Left lung (tissue), 10 donors: ENCODE data around the gene FABP2. TPM values are rescaled to one million over a fixed set of nuclear protein-coding genes. Genes with fewer than 3 reads are reported as not detected.

Experiments used
- ATAC-seq: fragments of 200-7000 bp; cut with Tn5 transposase; one replicate; pipeline ENCODE4 v1.9.1; 2020; ENCODE audit warnings: moderate library complexity
- DNase-seq, 4 donors: peaks; one replicate each; pipeline ENCODE4 v3.0.0-alpha.2; 2013 to 2020
- H3K27ac ChIP-seq, 2 donors: fragments of 200-600 bp; sonication (generic) in 1 of 2; one replicate each; pipeline versions ENCODE4 v1.5.0 to v1.8.0; 2020 to 2021
- H3K27me3 ChIP-seq, 2 donors: fragments of 200-600 bp; sonication (generic) in 1 of 2; one replicate each; pipeline versions ENCODE4 v1.5.0 to v1.8.0; 2020 to 2021
- H3K36me3 ChIP-seq, 2 donors: fragments of 200-600 bp; sonication (generic) in 1 of 2; one replicate each; pipeline versions ENCODE4 v1.5.0 to v1.8.0; 2020 to 2021
- H3K4me1 ChIP-seq, 2 donors: fragments of 200-600 bp; one replicate each; pipeline ENCODE4 v1.8.0; 2021
- H3K4me3 ChIP-seq, 2 donors: fragments of 200-600 bp; sonication (generic) in 1 of 2; one replicate each; pipeline versions ENCODE4 v1.5.0 to v1.8.0; 2020 to 2021; ENCODE audit warnings: mild to moderate bottlenecking in 1 of 2
- H3K9me3 ChIP-seq, 2 donors: fragments of 200-600 bp; sonication (generic) in 1 of 2; one replicate each; pipeline versions ENCODE4 v1.5.0 to v1.8.0; 2020 to 2021
- CTCF ChIP-seq, 2 donors: fragments of 200-600 bp; sonication (generic) in 1 of 2; IDR thresholded peaks; one replicate each; pipeline versions ENCODE4 v1.5.0 to v1.8.0; 2021; ENCODE audit warnings: antibody characterized with exemption in 2 of 2
- intact Hi-C, 2 donors: fragments of 100-400 bp; cut with DNase I; formaldehyde crosslinking; loops; one replicate each; pipeline versions ENCODE4 v1.11.2 to v1.14.2; 2022
- polyA plus RNA-seq, 6 donors: library from polyadenylated mRNA; unstranded; fragments of 120-200 nt; gene quantifications; one replicate each; pipeline ENCODE4 v1.2.1, GENCODE V29; 2013; ENCODE audit not compliant: insufficient read length in 6 of 6
- total RNA-seq, 2 donors: library from RNA; stranded (reverse); fragmentation: NEBNext Ultra II Directional; extraction: Animal tissue kit (Norgen Biotek cat#: 25700); gene quantifications; one replicate each; pipeline ENCODE4 v1.2.1, GENCODE V29; 2021
- donor health status: DM: no; HTN: yes; CAD: no.
- donor health status: DM: no; HTN: no; CAD: no.

The FABP2 gene
- total and polyA plus RNA-seq, 8 donors, result 0.06 TPM; not detected in 7

GRCh38 chr4:119300101-119300978, 21.6 kb downstream of the FABP2 start:
- intact Hi-C loops, result no loop called here
- peak; percentile 97 for ATAC-seq
- Histone ChIP-seq H3K36me3 (peaks cover 0 to 28% of the 10 kb centered on the region in 2 donors), H3K4me1 (peaks cover 0 to 25% of the 10 kb centered on the region in 2 donors), H3K27me3 (no peaks in the 10 kb centered on the region), H3K27ac (peak overlapping the region; percentile 91 to 97), H3K9me3 (no peaks in the 10 kb centered on the region), H3K4me3 (peak overlapping the region; percentile 58 to 68)
- peak; percentile 91 to 99 (median 96) for DNase-seq
- TF ChIP-seq CTCF (IDR thresholded peaks at IDR 0.05), result no peak

GRCh38 chr4:119299741-119300100, 22.2 kb downstream of the FABP2 start:
- ATAC-seq, result peak; percentile 29
- peaks cover 0 to 25% of the 10 kb centered on the region in 2 donors for H3K4me1 ChIP-seq
- intact Hi-C loops, result no loop called here
- peak in 1 of 4 donors; percentile 15 for DNase-seq
- no peaks in the 10 kb centered on the region for H3K27me3 ChIP-seq
- H3K4me3 ChIP-seq, result peak overlapping the region; percentile 58 to 68
- peaks cover 0 to 28% of the 10 kb centered on the region in 2 donors for H3K36me3 ChIP-seq
- no peaks in the 10 kb centered on the region for H3K9me3 ChIP-seq
- no peak for TF ChIP-seq CTCF (IDR thresholded peaks at IDR 0.05)
- peak overlapping the region; percentile 91 to 97 for H3K27ac ChIP-seq

- intact Hi-C loops, result no loop called here
- H3K9me3 ChIP-seq, result no peaks in the 10 kb centered on the region
- H3K27me3 ChIP-seq, result no peaks in the 10 kb centered on the region
- ATAC-seq (peak; percentile 6), DNase-seq (peak in 1 of 4 donors; percentile 13)
- peak overlapping the region; percentile 58 to 68 for H3K4me3 ChIP-seq
- peak overlapping the region; percentile 91 to 97 for H3K27ac ChIP-seq
- peaks cover 0 to 25% of the 10 kb centered on the region in 2 donors for H3K4me1 ChIP-seq
- peaks cover 0 to 28% of the 10 kb centered on the region in 2 donors for H3K36me3 ChIP-seq
- TF ChIP-seq CTCF (IDR thresholded peaks at IDR 0.05), result no peak
These were observed 22.7 kb downstream of the FABP2 start for GRCh38 chr4:119299260-119299671.

GRCh38 chr4:119297795-119298194, 24.1 kb downstream of the FABP2 start:
- H3K4me3 ChIP-seq, result peak overlapping the region in 1 of 2 donors; percentile 58
- H3K9me3 ChIP-seq, result no peaks in the 10 kb centered on the region
- peaks cover 0 to 25% of the 10 kb centered on the region in 2 donors for H3K4me1 ChIP-seq
- peaks cover 0 to 31% of the 10 kb centered on the region in 2 donors for H3K36me3 ChIP-seq
- no peak for DNase-seq
- no peak overlapping the region for H3K27ac ChIP-seq
- no peak for ATAC-seq
- intact Hi-C loops, result no loop called here
- no peak for TF ChIP-seq CTCF (IDR thresholded peaks at IDR 0.05)
- H3K27me3 ChIP-seq, result no peaks in the 10 kb centered on the region

- no peak for ATAC-seq
- Histone ChIP-seq H3K4me3 (no peak overlapping the region), H3K27me3 (no peaks in the 10 kb centered on the region), H3K9me3 (no peaks in the 10 kb centered on the region), H3K36me3 (peaks cover 0 to 38% of the 10 kb centered on the region in 2 donors), H3K4me1 (peaks cover 0 to 25% of the 10 kb centered on the region in 2 donors), H3K27ac (no peak overlapping the region)
- TF ChIP-seq CTCF (IDR thresholded peaks at IDR 0.05), result no peak
- intact Hi-C loops, result no loop called here
- DNase-seq, result no peak
These were observed 25.6 kb downstream of the FABP2 start for GRCh38 chr4:119296356-119296755.
